Karpas-422 (cell line): ENCODE data around the gene PCDHGB7. TPM values are rescaled to one million over a fixed set of nuclear protein-coding genes. Genes with fewer than 3 reads are reported as not detected.

Experiments used
- DNase-seq: peaks from one replicate; pipeline ENCODE4 v3.0.0-alpha.2; 2015
- H2AFZ ChIP-seq: fragments of 200-600 bp; sonication (generic); 2 replicates; pipeline ENCODE4 v1.6.1; 2014; ENCODE audit warnings: antibody characterized with exemption, low read length, mixed read lengths
- H3K27ac ChIP-seq: fragments of 200-600 bp; sonication (generic); 2 replicates; pipeline ENCODE4 v1.5.1; 2014; ENCODE audit warnings: mild to moderate bottlenecking, low read length, moderate library complexity
- H3K27me3 ChIP-seq: fragments of 200-600 bp; sonication (generic); 2 replicates; pipeline ENCODE4 v1.6.1; 2014; ENCODE audit warnings: low read length, mixed read lengths
- H3K36me3 ChIP-seq: fragments of 200-600 bp; sonication (generic); 2 replicates; pipeline ENCODE4 v1.6.1; 2014; ENCODE audit warnings: low read length, mixed read lengths; ENCODE audit not compliant: insufficient read depth
- H3K4me1 ChIP-seq: fragments of 200-600 bp; sonication (generic); 2 replicates; pipeline ENCODE4 v1.6.1; 2014; ENCODE audit warnings: mild to moderate bottlenecking, low read length, mixed read lengths
- H3K4me2 ChIP-seq: fragments of 200-600 bp; sonication (generic); 2 replicates; pipeline ENCODE4 v1.6.1; 2014; ENCODE audit warnings: low read length, low read depth, mild to moderate bottlenecking; ENCODE audit not compliant: poor library complexity, severe bottlenecking
- H3K4me3 ChIP-seq: fragments of 200-600 bp; sonication (generic); 2 replicates; pipeline ENCODE4 v1.5.1; 2014; ENCODE audit warnings: mild to moderate bottlenecking, antibody characterized with exemption, low read length, mixed read lengths
- H3K79me2 ChIP-seq: fragments of 200-600 bp; sonication (generic); 2 replicates; pipeline ENCODE4 v1.6.1; 2014; ENCODE audit warnings: mild to moderate bottlenecking, low read length, mixed read lengths
- H3K9ac ChIP-seq: fragments of 200-600 bp; sonication (generic); 2 replicates; pipeline ENCODE4 v1.6.0; 2014; ENCODE audit warnings: low read length
- H3K9me2 ChIP-seq: fragments of 200-600 bp; sonication (generic), shearing (Covaris generic); replicated peaks from 2 replicates; pipeline ENCODE4 v1.6.0; 2014; ENCODE audit warnings: mild to moderate bottlenecking, low read length, moderate library complexity; ENCODE audit not compliant: insufficient read depth
- H3K9me3 ChIP-seq: fragments of 300-700, 200-600 bp; sonication (generic); 2 replicates; pipeline ENCODE4 v1.6.1; 2014; ENCODE audit warnings: low read length, mixed read lengths
- H4K20me1 ChIP-seq: fragments of 200-600 bp; sonication (generic); 2 replicates; pipeline ENCODE4 v1.6.1; 2014; ENCODE audit warnings: mild to moderate bottlenecking, antibody characterized with exemption, low read length, low read depth; ENCODE audit not compliant: insufficient read depth
- total RNA-seq: library from RNA; depleted of rRNA; stranded (reverse); fragments of >200 nt; shearing (Covaris generic); gene quantifications from 2 replicates; pipeline ENCODE4 v1.2.3, GENCODE V29; 2014; ENCODE audit warnings: low replicate concordance

PCDHGB7 gene
- total RNA-seq, 1 experiment from 2014 or later: 6.3 TPM

DNA sequence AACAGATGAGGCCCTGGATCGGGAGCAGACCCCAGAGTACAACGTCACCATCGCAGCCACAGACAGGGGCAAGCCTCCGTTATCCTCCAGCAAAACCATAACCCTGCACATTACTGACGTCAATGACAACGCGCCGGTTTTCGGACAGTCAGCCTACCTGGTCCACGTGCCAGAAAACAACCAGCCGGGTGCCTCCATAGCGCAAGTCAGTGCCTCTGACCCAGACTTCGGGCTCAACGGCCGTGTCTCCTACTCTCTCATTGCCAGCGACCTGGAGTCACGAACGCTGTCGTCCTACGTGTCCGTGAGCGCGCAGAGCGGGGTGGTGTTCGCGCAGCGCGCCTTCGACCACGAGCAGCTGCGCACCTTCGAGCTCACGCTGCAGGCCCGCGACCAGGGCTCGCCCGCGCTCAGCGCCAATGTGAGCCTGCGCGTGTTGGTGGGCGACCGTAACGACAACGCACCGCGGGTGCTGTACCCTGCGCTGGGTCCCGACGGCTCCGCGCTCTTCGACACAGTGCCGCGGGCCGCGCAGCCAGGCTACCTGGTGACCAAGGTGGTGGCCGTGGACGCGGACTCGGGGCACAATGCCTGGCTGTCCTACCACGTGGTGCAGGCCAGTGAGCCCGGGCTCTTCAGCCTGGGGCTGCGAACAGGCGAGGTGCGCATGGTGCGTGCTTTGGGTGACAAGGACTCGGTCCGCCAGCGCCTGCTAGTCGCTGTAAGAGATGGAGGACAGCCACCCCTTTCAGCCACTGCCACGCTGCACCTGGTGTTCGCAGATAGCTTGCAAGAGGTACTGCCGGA is 1.8 kb downstream of the PCDHGB7 start:
- Histone ChIP-seq H3K4me3 (no peak overlapping the region), H3K9me2 (no peaks in the 10 kb centered on the region), H3K27ac (no peak overlapping the region), H3K9me3 (peaks cover 16% of the 10 kb centered on the region), H3K9ac (no peak overlapping the region), H3K4me1 (no peaks in the 10 kb centered on the region; the same call in 1 of the 2 replicates), H4K20me1 (no peaks in the 10 kb centered on the region), H3K79me2 (no peaks in the 10 kb centered on the region; the same call in 1 of the 2 replicates), H3K36me3 (peaks cover 13% of the 10 kb centered on the region), H3K4me2 (no peak overlapping the region), H3K27me3 (no peaks in the 10 kb centered on the region), H2AFZ (no peak overlapping the region)
- DNase-seq: no peak

DNA sequence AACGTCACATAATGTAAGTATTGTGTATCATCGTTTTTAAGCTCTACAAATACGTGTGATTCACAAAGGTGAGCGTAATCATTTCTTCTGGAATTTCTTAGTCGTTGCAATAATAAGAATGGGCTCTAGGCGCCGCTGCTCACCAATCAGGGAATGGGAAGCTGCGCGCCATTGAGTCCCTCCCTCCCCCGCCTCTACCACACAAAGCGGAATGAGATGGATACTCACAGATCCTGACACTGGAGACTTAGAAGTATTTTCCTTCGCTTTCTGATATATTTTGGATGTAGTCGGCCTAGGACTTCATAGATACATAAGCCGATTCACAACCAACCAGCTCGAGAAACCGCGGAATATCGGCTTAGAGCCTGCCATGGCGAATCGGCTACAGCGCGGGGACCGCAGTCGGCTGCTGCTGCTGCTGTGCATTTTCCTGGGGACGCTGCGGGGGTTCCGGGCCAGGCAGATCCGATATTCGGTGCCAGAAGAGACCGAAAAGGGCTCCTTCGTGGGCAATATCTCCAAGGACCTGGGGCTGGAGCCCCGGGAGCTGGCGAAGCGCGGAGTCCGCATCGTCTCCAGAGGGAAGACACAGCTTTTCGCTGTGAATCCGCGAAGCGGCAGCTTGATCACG is 3.5 kb downstream of the PCDHGB7 start, which contains the start of gene PCDHGA11:
PCDHGA11 (plus strand) TSS at position 197 of the 634 bp plus-strand sequence; CDS start at position 374, 177 bp downstream.
- Histone ChIP-seq H3K4me2 (no peak within 1 kb of the TSS), H3K9me2 (no peaks in the 10 kb centered on the region), H4K20me1 (no peaks in the 10 kb centered on the region), H3K27ac (no peak within 1 kb of the TSS), H3K9me3 (peaks cover 16% of the 10 kb centered on the region), H3K79me2 (no peaks in the 10 kb centered on the region), H3K4me3 (no peak within 1 kb of the TSS), H2AFZ (no peak within 1 kb of the TSS), H3K9ac (no peak within 1 kb of the TSS), H3K27me3 (no peaks in the 10 kb centered on the region), H3K4me1 (no peaks in the 10 kb centered on the region; the same call in 1 of the 2 replicates), H3K36me3 (peaks cover 13% of the 10 kb centered on the region)
- DNase-seq: no peak

DNA sequence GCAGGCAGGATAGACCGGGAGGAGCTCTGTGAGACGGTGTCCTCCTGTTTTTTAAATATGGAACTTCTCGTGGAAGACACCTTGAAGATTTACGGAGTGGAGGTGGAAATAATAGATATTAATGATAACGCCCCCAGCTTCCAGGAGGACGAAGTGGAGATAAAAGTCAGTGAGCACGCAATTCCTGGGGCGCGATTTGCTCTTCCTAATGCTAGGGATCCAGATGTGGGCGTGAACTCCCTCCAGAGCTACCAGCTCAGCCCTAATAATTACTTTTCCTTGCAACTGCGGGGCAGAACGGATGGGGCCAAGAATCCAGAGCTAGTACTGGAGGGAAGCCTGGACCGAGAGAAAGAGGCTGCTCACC is 4.0 kb downstream of the PCDHGB7 start:
- Histone ChIP-seq H3K27ac (no peak overlapping the region), H3K4me3 (no peak overlapping the region), H4K20me1 (no peaks in the 10 kb centered on the region), H2AFZ (no peak overlapping the region), H3K27me3 (no peaks in the 10 kb centered on the region), H3K79me2 (no peaks in the 10 kb centered on the region), H3K9me2 (no peaks in the 10 kb centered on the region), H3K9ac (no peak overlapping the region), H3K36me3 (peaks cover 14% of the 10 kb centered on the region), H3K4me1 (no peaks in the 10 kb centered on the region; the same call in 1 of the 2 replicates), H3K4me2 (no peak overlapping the region), H3K9me3 (peaks cover 16% of the 10 kb centered on the region)
- no peak for DNase-seq

DNA sequence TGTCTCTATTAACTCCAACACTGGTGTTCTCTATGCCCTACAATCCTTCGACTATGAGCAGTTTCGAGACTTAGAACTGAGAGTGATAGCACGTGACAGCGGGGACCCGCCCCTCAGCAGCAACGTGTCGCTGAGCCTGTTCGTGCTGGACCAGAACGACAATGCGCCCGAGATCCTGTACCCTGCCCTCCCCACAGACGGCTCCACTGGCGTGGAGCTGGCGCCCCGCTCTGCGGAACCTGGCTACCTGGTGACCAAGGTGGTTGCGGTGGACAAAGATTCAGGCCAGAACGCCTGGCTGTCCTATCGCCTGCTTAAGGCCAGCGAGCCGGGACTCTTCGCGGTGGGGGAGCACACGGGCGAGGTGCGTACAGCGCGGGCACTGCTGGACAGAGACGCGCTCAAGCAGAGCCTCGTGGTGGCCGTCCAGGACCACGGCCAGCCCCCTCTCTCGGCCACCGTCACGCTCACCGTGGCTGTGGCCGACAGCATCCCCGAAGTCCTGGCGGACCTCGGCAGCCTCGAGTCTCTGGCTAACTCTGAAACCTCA is 5.3 kb downstream of the PCDHGB7 start:
- no peak overlapping the region for H3K4me3 ChIP-seq
- H3K27me3 ChIP-seq: no peaks in the 10 kb centered on the region
- no peaks in the 10 kb centered on the region for H3K9me2 ChIP-seq
- H2AFZ ChIP-seq: no peak overlapping the region
- no peak overlapping the region for H3K4me2 ChIP-seq
- DNase-seq: no peak
- H3K36me3 ChIP-seq: peaks cover 14% of the 10 kb centered on the region
- H3K9ac ChIP-seq: no peak overlapping the region
- no peaks in the 10 kb centered on the region; the same call in 1 of the 2 replicates for H3K4me1 ChIP-seq
- no peak overlapping the region for H3K27ac ChIP-seq
- no peaks in the 10 kb centered on the region for H3K79me2 ChIP-seq
- H3K9me3 ChIP-seq: peaks cover 20% of the 10 kb centered on the region
- no peaks in the 10 kb centered on the region for H4K20me1 ChIP-seq

DNA sequence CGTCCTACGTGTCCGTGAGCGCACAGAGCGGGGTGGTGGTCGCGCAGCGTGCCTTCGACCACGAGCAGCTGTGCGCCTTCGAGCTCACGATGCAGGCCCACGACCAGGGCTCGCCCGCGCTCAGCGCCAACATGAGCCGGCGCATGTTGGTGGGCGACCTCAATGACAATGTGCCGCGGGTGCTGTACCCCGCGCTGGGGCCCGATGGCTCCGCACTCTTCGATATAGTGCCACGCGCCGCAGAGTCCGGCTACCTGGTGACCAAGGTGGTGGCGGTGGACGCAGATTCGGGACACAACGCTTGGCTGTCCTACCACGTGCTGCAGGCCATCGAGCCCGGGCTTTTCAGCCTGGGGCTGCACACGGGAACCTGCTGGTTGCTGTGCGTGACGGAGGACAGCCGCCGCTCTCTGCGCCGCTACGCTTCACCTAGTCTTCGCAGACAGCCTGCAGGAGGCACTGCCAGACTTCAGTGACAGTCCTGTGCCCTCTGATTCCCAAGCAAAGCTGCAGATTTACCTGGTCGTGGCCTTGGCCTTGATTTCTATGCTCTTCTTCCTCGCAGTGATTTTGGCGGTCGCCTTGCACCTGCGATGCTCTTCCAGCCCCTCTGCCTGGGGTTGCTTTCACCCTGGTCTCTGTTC is 10.4 kb downstream of the PCDHGB7 start:
- no peak overlapping the region for H2AFZ ChIP-seq
- peaks cover 4% of the 10 kb centered on the region; the same call in 1 of the 2 replicates for H3K36me3 ChIP-seq
- H4K20me1 ChIP-seq: no peaks in the 10 kb centered on the region
- H3K4me3 ChIP-seq: no peak overlapping the region
- H3K9me3 ChIP-seq: peaks cover 13% of the 10 kb centered on the region
- no peaks in the 10 kb centered on the region for H3K79me2 ChIP-seq
- H3K4me1 ChIP-seq: no peaks in the 10 kb centered on the region; the same call in 1 of the 2 replicates
- no peak for DNase-seq
- H3K9me2 ChIP-seq: no peaks in the 10 kb centered on the region
- H3K27ac ChIP-seq: no peak overlapping the region
- H3K4me2 ChIP-seq: no peak overlapping the region
- no peaks in the 10 kb centered on the region for H3K27me3 ChIP-seq
- no peak overlapping the region for H3K9ac ChIP-seq

DNA sequence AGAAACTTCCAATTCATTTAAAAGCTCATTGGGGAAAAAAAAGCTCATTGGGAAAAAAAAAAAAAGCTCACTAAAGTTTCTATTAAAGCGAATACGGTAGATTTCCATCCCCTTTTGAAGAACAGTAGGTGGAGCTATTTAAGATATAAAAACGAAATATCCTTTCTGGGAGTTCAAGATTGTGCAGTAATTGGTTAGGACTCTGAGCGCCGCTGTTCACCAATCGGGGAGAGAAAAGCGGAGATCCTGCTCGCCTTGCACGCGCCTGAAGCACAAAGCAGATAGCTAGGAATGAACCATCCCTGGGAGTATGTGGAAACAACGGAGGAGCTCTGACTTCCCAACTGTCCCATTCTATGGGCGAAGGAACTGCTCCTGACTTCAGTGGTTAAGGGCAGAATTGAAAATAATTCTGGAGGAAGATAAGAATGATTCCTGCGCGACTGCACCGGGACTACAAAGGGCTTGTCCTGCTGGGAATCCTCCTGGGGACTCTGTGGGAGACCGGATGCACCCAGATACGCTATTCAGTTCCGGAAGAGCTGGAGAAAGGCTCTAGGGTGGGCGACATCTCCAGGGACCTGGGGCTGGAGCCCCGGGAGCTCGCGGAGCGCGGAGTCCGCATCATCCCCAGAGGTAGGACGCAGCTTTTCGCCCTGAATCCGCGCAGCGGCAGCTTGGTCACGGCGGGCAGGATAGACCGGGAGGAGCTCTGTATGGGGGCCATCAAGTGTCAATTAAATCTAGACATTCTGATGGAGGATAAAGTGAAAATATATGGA is 13.0 kb downstream of the PCDHGB7 start, which contains the start of gene PCDHGA12:
PCDHGA12 (plus strand) TSS at position 176 of the 782 bp plus-strand sequence; CDS start at position 429, 253 bp downstream.
- Histone ChIP-seq H3K9ac (no peak within 1 kb of the TSS), H3K27ac (no peak within 1 kb of the TSS), H3K4me1 (no peaks in the 10 kb centered on the region), H3K9me2 (no peaks in the 10 kb centered on the region), H3K9me3 (peaks cover 13% of the 10 kb centered on the region), H3K27me3 (no peaks in the 10 kb centered on the region), H3K79me2 (no peaks in the 10 kb centered on the region), H3K4me3 (no peak within 1 kb of the TSS), H4K20me1 (no peaks in the 10 kb centered on the region), H2AFZ (no peak within 1 kb of the TSS), H3K36me3 (peaks cover 6% of the 10 kb centered on the region; the same call in 1 of the 2 replicates), H3K4me2 (no peak within 1 kb of the TSS)
- no peak for DNase-seq

DNA sequence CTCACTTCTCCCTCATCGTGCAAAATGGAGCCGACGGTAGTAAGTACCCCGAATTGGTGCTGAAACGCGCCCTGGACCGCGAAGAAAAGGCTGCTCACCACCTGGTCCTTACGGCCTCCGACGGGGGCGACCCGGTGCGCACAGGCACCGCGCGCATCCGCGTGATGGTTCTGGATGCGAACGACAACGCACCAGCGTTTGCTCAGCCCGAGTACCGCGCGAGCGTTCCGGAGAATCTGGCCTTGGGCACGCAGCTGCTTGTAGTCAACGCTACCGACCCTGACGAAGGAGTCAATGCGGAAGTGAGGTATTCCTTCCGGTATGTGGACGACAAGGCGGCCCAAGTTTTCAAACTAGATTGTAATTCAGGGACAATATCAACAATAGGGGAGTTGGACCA is 13.8 kb downstream of the PCDHGB7 start:
- H3K4me1 ChIP-seq: no peaks in the 10 kb centered on the region
- no peak overlapping the region for H3K4me3 ChIP-seq
- no peak overlapping the region for H3K9ac ChIP-seq
- DNase-seq: no peak
- H3K9me3 ChIP-seq: peaks cover 13% of the 10 kb centered on the region
- no peak overlapping the region for H2AFZ ChIP-seq
- H3K27ac ChIP-seq: no peak overlapping the region
- no peaks in the 10 kb centered on the region for H3K9me2 ChIP-seq
- H3K27me3 ChIP-seq: no peaks in the 10 kb centered on the region
- peaks cover 4% of the 10 kb centered on the region; the same call in 1 of the 2 replicates for H3K79me2 ChIP-seq
- no peak overlapping the region for H3K4me2 ChIP-seq
- no peaks in the 10 kb centered on the region for H4K20me1 ChIP-seq
- H3K36me3 ChIP-seq: peaks cover 4% of the 10 kb centered on the region; the same call in 1 of the 2 replicates
